ENCODE results near the gene GDPD3.

- no peak for TF ChIP-seq POLR2A (IDR thresholded peaks at IDR 0.05)
- TF ChIP-seq, protein P1, sequence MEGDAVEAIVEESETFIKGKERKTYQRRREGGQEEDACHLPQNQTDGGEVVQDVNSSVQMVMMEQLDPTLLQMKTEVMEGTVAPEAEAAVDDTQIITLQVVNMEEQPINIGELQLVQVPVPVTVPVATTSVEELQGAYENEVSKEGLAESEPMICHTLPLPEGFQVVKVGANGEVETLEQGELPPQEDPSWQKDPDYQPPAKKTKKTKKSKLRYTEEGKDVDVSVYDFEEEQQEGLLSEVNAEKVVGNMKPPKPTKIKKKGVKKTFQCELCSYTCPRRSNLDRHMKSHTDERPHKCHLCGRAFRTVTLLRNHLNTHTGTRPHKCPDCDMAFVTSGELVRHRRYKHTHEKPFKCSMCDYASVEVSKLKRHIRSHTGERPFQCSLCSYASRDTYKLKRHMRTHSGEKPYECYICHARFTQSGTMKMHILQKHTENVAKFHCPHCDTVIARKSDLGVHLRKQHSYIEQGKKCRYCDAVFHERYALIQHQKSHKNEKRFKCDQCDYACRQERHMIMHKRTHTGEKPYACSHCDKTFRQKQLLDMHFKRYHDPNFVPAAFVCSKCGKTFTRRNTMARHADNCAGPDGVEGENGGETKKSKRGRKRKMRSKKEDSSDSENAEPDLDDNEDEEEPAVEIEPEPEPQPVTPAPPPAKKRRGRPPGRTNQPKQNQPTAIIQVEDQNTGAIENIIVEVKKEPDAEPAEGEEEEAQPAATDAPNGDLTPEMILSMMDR (IDR thresholded peaks at IDR 0.05), result no peak
Measured at GRCh38 chr16:30137897-30138296, 24.6 kb upstream of the GDPD3 start.
